NCI-H2029 treated with DMSO at 0.1 percent for 48 hours (cell line): ENCODE measurements around the gene CLP1.
"Not testable (repeated sequence)": the region's sequence is repeated elsewhere in the genome, so short reads cannot be mapped to it uniquely, and the experiment has no call there.

Experiments used
- DNase-seq: peaks from one replicate; lab custom pipeline; 2025; lab: John Stamatoyannopoulos, UW

CLP1 gene

GRCh38 chr11:57641011-57641807 lies 16.4 kb upstream of the CLP1 start:
- DNase-seq, result peak; percentile 36

- no peak for DNase-seq
Measured at GRCh38 chr11:57643802-57644201, 13.8 kb upstream of the CLP1 start.

GRCh38 chr11:57644748-57645688 lies 12.5 kb upstream of the CLP1 start:
- peak; percentile 32 for DNase-seq

- no peak for DNase-seq
Measured at GRCh38 chr11:57645689-57646085, 11.9 kb upstream of the CLP1 start.

GRCh38 chr11:57646194-57646798 lies 11.3 kb upstream of the CLP1 start:
- no peak for DNase-seq

GRCh38 chr11:57646799-57647303 lies 10.7 kb upstream of the CLP1 start:
- DNase-seq, result no peak

- no peak for DNase-seq
Measured at GRCh38 chr11:57647372-57647771, 10.2 kb upstream of the CLP1 start.

- DNase-seq, result no peak
Measured at GRCh38 chr11:57647960-57648800, 9.4 kb upstream of the CLP1 start.

GRCh38 chr11:57648801-57649735 lies 8.5 kb upstream of the CLP1 start:
- DNase-seq, result no peak

GRCh38 chr11:57649826-57650738 lies 7.5 kb upstream of the CLP1 start, which contains the start of gene YPEL4:
Gene YPEL4, minus strand, starts transcription at chr11:57649912. Its CDS starts 2,805 bp downstream, at chr11:57647107.
- DNase-seq, result no peak

GRCh38 chr11:57650739-57651090 lies 6.8 kb upstream of the CLP1 start:
- no peak for DNase-seq

GRCh38 chr11:57651408-57651807 lies 6.2 kb upstream of the CLP1 start:
- no peak for DNase-seq

- DNase-seq, result not testable (repeated sequence)
Measured at GRCh38 chr11:57652230-57652629, 5.3 kb upstream of the CLP1 start.

GRCh38 chr11:57652662-57653061 lies 4.9 kb upstream of the CLP1 start:
- DNase-seq, result no peak

GRCh38 chr11:57653163-57653562 lies 4.4 kb upstream of the CLP1 start:
- DNase-seq, result no peak

GRCh38 chr11:57656885-57657193 lies 723 bp upstream of the CLP1 start:
- DNase-seq, result no peak

GRCh38 chr11:57658023-57658361 lies 430 bp downstream of the CLP1 start:
- no peak for DNase-seq

- DNase-seq, result no peak
Measured at GRCh38 chr11:57659669-57660068, 2.1 kb downstream of the CLP1 start.

- no peak for DNase-seq
Measured at GRCh38 chr11:57662893-57663292, 5.3 kb downstream of the CLP1 start.

GRCh38 chr11:57663975-57664374 lies 6.4 kb downstream of the CLP1 start:
- DNase-seq, result no peak
